BLaER1 treated with 17β-estradiol and CSF1 and Interleukin-3, amounts not matched to agents 10 nM and 100 nM (cell line): ENCODE data around the gene SNED1.

Source experiments
- H3K27ac ChIP-seq, 11 experiments: shearing (Covaris generic); formaldehyde crosslinking; 2 replicates each; pipeline ENCODE4 v1.8.1; 2022
- H3K27me3 ChIP-seq, 11 experiments: shearing (Covaris generic); formaldehyde crosslinking; 2 replicates each; pipeline ENCODE4 v1.8.1; 2022
- H3K36me3 ChIP-seq, 11 experiments: shearing (Covaris generic); formaldehyde crosslinking; 2 replicates each; pipeline ENCODE4 v1.8.1; 2022
- H3K4me1 ChIP-seq, 10 experiments: shearing (Covaris generic); formaldehyde crosslinking; 2 replicates each; pipeline ENCODE4 v1.8.1; 2022
- H3K4me2 ChIP-seq, 11 experiments: shearing (Covaris generic); formaldehyde crosslinking; 2 replicates each; pipeline ENCODE4 v1.8.1; 2022
- H3K4me3 ChIP-seq, 10 experiments: shearing (Covaris generic); formaldehyde crosslinking; 2 replicates each; pipeline ENCODE4 v1.8.1; 2022
- H3K9ac ChIP-seq, 11 experiments: shearing (Covaris generic); formaldehyde crosslinking; 2 replicates each; pipeline ENCODE4 v1.8.1; 2022
- H3K9me3 ChIP-seq, 11 experiments: shearing (Covaris generic); formaldehyde crosslinking; replicated peaks in 1 of 11; 2 replicates each; pipeline ENCODE4 v1.8.1; 2022
- H4K20me1 ChIP-seq, 11 experiments: shearing (Covaris generic); formaldehyde crosslinking; 2 replicates each; pipeline ENCODE4 v1.8.1; 2022
- Cebpa-rat ChIP-seq, 11 experiments: shearing (Covaris generic); IDR thresholded peaks; 2 replicates each; pipeline ENCODE4 v1.8.1; 2022

Gene SNED1

DNA sequence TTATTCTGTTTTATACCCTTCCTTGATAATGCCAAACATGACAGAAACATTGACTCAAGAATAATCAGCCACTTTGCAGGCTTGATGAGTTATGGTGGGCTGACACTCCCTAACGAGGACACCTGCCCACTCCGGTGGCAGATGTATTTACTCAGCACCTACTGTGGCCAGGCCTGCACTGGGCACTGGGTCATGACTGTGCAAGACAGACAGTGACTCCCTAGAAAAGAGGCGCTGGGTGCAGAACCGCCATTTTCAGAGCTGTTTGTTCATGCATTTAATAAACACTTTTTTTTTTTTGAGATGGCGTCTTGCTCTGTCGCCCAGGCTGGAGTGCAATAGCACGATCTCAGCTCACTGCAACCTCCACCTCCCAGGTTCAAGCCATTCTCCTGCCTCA is 32.5 kb downstream of the SNED1 start:
- Histone ChIP-seq H3K36me3 (no peaks in the 10 kb centered on the region), H3K27ac (no peak overlapping the region), H3K9me3 (peaks cover 14 to 25% (median 21%) of the 10 kb centered on the region in 11 experiments), H3K9ac (no peak overlapping the region), H4K20me1 (peaks cover 0 to 11% (median 0%) of the 10 kb centered on the region in 11 experiments; a peak in 3 of 22 replicates), H3K27me3 (peaks cover 0 to 14% (median 6%) of the 10 kb centered on the region in 11 experiments; a peak in 11 of 22 replicates), H3K4me3 (no peak overlapping the region), H3K4me1 (peaks cover 8 to 33% (median 22%) of the 10 kb centered on the region in 10 experiments; a peak in 19 of 20 replicates), H3K4me2 (peak overlapping the region; percentile 14 to 59 (median 43); a peak in 18 of 22 replicates)
- TF ChIP-seq Cebpa-rat (IDR thresholded peaks at IDR 0.05), result no peak

DNA sequence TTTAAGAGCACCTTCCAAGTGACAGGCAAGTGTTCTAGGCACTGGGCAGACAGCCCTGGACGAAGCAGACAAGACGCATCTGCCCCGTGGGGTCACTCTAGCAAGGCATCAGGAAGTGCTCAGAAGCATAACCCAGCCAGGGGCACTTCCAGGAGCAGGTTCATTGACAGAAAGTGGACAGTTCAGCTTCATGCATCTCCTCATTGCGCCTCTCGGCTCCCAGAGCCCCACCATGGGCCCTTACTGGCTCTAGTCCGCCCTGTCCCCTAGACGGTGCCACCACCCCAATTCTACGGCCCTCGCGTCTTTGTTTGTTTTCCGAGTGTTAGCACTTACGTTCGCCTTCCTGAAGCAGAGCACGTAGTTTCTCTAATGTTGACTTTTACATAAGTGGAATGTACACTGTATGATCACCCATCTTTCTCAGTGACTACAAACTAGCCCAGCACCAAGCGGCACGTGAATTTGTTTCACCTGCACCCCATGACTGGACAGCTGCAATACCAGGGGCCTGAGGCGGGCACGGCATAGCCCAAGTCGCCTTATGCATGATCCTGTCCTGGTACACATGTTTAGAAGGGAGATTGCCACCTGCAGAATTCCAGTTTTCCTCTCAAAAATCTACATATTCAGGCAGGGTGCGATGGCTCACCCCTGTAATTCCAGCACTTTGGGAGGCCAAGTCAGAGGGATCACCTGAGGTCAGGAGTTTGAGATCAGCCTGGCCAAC is 33.2 kb downstream of the SNED1 start:
- Histone ChIP-seq H3K4me2 (peak overlapping the region in 7 of 11 experiments; percentile 14 to 59 (median 49); a peak in 8 of 22 replicates), H4K20me1 (peaks cover 0 to 11% (median 0%) of the 10 kb centered on the region in 11 experiments; a peak in 5 of 22 replicates), H3K36me3 (no peaks in the 10 kb centered on the region), H3K9ac (no peak overlapping the region), H3K27ac (no peak overlapping the region), H3K27me3 (peaks cover 6 to 21% (median 12%) of the 10 kb centered on the region in 11 experiments), H3K9me3 (peaks cover 7 to 18% (median 14%) of the 10 kb centered on the region in 11 experiments; a peak in 20 of 22 replicates), H3K4me3 (no peak overlapping the region), H3K4me1 (peaks cover 14 to 39% (median 29%) of the 10 kb centered on the region in 10 experiments)
- no peak for TF ChIP-seq Cebpa-rat (IDR thresholded peaks at IDR 0.05)

DNA sequence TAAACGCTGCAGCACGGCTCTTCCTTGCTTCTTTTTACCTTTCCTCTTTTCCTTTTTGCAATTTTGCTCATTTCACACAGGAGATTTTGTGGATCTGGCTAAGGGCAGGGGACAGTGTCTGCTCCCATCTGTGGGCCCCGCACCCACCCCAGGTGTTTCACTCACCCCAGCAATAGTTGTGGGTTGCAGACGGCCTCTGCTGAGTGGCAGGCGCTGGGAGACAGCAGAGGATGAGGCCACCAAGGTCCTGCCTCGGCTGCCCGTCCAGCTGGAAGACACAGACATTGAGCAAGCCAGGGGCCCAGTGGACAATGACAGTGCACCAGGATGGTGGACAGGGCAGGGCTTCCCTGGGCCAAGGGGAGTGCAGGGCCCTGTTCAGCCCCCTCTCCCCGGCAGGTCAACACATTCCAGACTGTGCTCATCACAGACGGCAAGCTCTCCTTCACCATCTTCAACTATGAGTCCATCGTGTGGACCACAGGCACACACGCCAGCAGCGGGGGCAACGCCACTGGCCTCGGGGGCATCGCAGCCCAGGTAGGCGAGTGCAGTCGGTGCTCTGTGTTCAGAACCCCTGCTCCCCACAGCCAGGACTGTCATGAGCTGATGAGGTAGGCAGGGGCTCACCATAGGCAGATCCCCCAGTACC is 35.0 kb downstream of the SNED1 start:
- no peaks in the 10 kb centered on the region for H3K9me3 ChIP-seq
- TF ChIP-seq Cebpa-rat (IDR thresholded peaks at IDR 0.05), result no peak
- no peak overlapping the region for H3K4me3 ChIP-seq
- peaks cover 0 to 17% (median 0%) of the 10 kb centered on the region in 11 experiments; a peak in 5 of 22 replicates for H4K20me1 ChIP-seq
- H3K27me3 ChIP-seq, result peaks cover 17 to 35% (median 24%) of the 10 kb centered on the region in 11 experiments
- peaks cover 18 to 58% (median 40%) of the 10 kb centered on the region in 10 experiments for H3K4me1 ChIP-seq
- no peaks in the 10 kb centered on the region for H3K36me3 ChIP-seq
- no peak overlapping the region for H3K27ac ChIP-seq
- no peak overlapping the region for H3K9ac ChIP-seq
- no peak overlapping the region for H3K4me2 ChIP-seq

DNA sequence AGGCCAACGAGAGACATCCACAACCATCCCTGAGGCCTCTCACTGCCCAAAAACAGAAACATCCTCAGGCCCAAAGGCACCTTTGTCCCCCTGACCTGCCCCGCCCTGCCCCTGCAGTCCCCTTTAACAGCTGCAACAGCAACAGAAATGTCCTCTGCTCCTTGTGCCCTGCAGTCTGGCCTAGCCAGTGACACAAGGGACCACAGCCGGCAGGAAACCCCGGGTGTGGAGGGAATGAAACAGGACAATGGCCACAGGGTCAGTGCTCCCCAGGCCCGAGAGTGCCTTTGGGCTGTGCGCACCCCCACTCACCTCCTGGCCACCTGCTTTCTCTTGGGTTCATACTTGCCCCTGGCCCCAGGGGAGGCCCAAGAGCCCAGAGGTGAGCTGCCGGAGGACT is 35.6 kb downstream of the SNED1 start:
- Histone ChIP-seq H3K27ac (no peak overlapping the region), H3K4me3 (no peak overlapping the region), H3K27me3 (peaks cover 17 to 35% (median 24%) of the 10 kb centered on the region in 11 experiments), H4K20me1 (peaks cover 0 to 21% (median 0%) of the 10 kb centered on the region in 11 experiments; a peak in 5 of 22 replicates), H3K4me2 (0 out of 22 replicates have a peak overlapping the region, but pooled peaks of 1 of the 11 experiments have one; percentile 62), H3K36me3 (no peaks in the 10 kb centered on the region), H3K9ac (no peak overlapping the region), H3K4me1 (peaks cover 18 to 63% (median 40%) of the 10 kb centered on the region in 10 experiments), H3K9me3 (no peaks in the 10 kb centered on the region)
- TF ChIP-seq Cebpa-rat (IDR thresholded peaks at IDR 0.05), result no peak

DNA sequence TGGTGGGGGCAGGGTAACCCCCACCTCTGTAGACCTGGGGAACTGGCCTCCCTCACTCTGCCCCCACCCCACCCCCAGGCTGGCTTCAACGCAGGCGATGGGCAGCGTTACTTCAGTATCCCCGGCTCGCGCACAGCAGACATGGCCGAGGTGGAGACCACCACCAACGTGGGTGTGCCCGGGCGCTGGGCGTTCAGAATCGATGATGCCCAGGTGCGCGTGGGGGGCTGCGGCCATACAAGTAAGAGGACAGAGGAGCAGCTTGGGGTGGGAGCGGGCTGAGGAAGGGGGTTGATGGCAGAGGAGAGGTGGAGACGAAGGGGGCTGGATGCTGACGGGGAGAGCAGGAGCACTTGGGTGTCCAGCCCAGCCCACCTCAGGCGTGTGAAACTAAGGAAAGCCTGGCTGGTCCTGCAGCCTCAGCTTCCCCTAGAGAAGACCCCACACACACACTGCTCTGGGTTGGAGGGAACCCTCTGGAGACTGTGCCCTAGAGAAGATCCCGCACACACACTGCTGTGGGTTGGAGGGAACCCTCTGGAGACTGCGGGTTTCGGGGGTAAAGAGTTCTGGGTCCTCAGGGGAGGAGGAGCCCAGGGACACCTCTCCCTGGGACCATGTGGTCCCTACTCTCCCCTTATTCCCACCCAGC is 36.2 kb downstream of the SNED1 start:
- H3K27me3 ChIP-seq, result peaks cover 17 to 35% (median 24%) of the 10 kb centered on the region in 11 experiments
- peaks cover 18 to 63% (median 40%) of the 10 kb centered on the region in 10 experiments for H3K4me1 ChIP-seq
- H3K9me3 ChIP-seq, result no peaks in the 10 kb centered on the region
- H3K36me3 ChIP-seq, result no peaks in the 10 kb centered on the region
- no peak overlapping the region for H3K9ac ChIP-seq
- H4K20me1 ChIP-seq, result peaks cover 0 to 21% (median 0%) of the 10 kb centered on the region in 11 experiments; a peak in 5 of 22 replicates
- no peak for TF ChIP-seq Cebpa-rat (IDR thresholded peaks at IDR 0.05)
- no peak overlapping the region for H3K27ac ChIP-seq
- peak overlapping the region in 7 of 11 experiments; percentile 2 to 62 (median 46); a peak in 11 of 22 replicates for H3K4me2 ChIP-seq
- no peak overlapping the region for H3K4me3 ChIP-seq

DNA sequence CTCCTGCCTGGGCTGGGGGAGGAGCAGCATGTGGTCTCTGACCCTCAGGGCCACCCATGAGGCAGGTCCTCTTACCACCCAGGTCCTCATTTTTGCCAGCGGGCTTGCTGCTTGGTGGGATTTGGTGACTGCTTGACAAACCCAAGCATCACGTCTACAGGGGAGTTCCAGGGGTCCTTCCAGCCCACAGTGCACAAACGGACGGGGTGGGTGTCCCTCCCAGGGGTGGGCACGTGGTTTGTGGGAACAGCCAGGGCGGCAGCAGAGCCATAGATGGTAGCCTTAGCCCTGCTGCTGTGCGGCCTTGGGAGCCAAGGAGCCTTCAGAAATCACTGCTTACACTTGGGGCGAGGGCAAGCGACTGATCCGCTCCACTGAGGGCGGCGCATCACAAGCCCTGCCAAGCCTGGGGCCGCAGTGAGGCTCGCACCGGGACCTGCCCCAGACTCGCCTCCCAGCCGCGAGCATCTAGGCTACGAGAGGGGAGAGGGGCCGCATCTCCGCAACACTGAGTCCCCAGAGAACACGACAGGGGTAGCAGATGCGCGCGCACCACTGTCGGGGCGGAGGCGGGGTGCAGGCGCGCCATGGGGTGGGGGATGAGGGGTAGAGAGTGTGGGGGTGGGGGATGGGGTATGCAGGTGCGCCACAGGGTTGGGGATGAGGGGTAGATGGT is 36.9 kb downstream of the SNED1 start:
- H3K4me3 ChIP-seq, result no peak overlapping the region
- peaks cover 17 to 35% (median 24%) of the 10 kb centered on the region in 11 experiments for H3K27me3 ChIP-seq
- peaks cover 17 to 68% (median 43%) of the 10 kb centered on the region in 10 experiments for H3K4me1 ChIP-seq
- peak overlapping the region in 7 of 11 experiments; percentile 17 to 62 (median 46); a peak in 11 of 22 replicates for H3K4me2 ChIP-seq
- H3K9me3 ChIP-seq, result no peaks in the 10 kb centered on the region
- H3K9ac ChIP-seq, result no peak overlapping the region
- no peaks in the 10 kb centered on the region for H3K36me3 ChIP-seq
- TF ChIP-seq Cebpa-rat (IDR thresholded peaks at IDR 0.05), result no peak
- H3K27ac ChIP-seq, result no peak overlapping the region
- peaks cover 0 to 22% (median 0%) of the 10 kb centered on the region in 11 experiments; a peak in 5 of 22 replicates for H4K20me1 ChIP-seq

DNA sequence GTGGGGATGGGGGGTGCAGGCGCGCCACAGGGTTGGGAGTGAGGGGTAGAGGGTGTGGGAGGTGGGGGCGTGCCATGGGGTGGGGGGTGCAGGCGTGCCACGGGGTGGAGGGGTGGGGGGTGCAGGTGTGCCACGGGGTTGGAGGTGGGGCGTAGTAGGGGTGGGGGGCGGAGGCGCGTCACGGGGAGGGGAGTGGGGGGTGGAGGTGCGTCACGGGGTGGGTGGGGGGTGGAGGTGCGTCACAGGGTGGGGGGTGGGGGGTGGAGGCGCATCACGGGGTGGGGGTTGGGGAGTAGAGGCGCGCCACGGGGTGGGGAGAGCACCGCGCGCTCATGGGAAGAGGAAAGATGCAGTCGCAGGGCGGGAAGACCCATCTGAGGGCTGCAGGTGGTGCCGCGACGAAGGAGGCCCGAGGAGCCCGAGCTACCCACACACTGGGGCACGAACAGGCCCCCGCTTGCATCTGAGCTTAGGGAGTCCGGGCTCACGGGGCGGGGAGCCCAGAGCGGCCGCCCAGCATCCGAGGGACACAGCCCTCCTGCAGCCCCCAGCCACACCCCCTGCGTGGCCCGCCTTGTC is 37.5 kb downstream of the SNED1 start:
- no peaks in the 10 kb centered on the region for H3K36me3 ChIP-seq
- peaks cover 17 to 35% (median 24%) of the 10 kb centered on the region in 11 experiments for H3K27me3 ChIP-seq
- peaks cover 17 to 68% (median 43%) of the 10 kb centered on the region in 10 experiments for H3K4me1 ChIP-seq
- H3K27ac ChIP-seq, result no peak overlapping the region
- no peaks in the 10 kb centered on the region for H3K9me3 ChIP-seq
- peaks cover 0 to 22% (median 0%) of the 10 kb centered on the region in 11 experiments; a peak in 5 of 22 replicates for H4K20me1 ChIP-seq
- TF ChIP-seq Cebpa-rat (IDR thresholded peaks at IDR 0.05), result no peak
- peak overlapping the region; percentile 44 to 60 (median 52) for H3K4me3 ChIP-seq
- peak overlapping the region; percentile 2 to 56 (median 38); a peak in 13 of 22 replicates for H3K9ac ChIP-seq
- H3K4me2 ChIP-seq, result peak overlapping the region; percentile 81 to 98 (median 95)
